PC-3 (cell line): ENCODE measurements around the gene C22orf39.

Source experiments
- CTCF ChIP-seq: fragments of 300-600 bp; sonication (generic); conservative IDR thresholded peaks from 2 replicates; pipeline ENCODE4 v1.5.1; 2017; ENCODE audit warnings: antibody characterized with exemption, low read depth, mild to moderate bottlenecking, low read length
- EZH2 ChIP-seq: fragments of 300-600 bp; sonication (generic); IDR thresholded peaks from one replicate; pipeline ENCODE4 v1.6.1; 2017; ENCODE audit warnings: antibody characterized with exemption, mild to moderate bottlenecking, low read length; ENCODE audit not compliant: unreplicated experiment
- EZH2phosphoT487 ChIP-seq: fragments of 300-600 bp; sonication (generic); IDR thresholded peaks from 2 replicates; pipeline ENCODE4 v1.6.1; 2018; ENCODE audit warnings: mild to moderate bottlenecking, antibody characterized with exemption, low read length, borderline replicate concordance

GRCh38 chr22:19434401-19434800, 13.1 kb downstream of the C22orf39 start:
- TF ChIP-seq CTCF (no peak), EZH2 (no peak), EZH2phosphoT487 (no peak)
